ENCODE measurements around the gene PAX7.
A peak's percentile ranks its signal among the peaks of the same experiment; 100 is the strongest.
"Not testable (repeated sequence)": the region's sequence is repeated elsewhere in the genome, so short reads cannot be mapped to it uniquely, and the experiment has no call there.

Gene PAX7

DNA sequence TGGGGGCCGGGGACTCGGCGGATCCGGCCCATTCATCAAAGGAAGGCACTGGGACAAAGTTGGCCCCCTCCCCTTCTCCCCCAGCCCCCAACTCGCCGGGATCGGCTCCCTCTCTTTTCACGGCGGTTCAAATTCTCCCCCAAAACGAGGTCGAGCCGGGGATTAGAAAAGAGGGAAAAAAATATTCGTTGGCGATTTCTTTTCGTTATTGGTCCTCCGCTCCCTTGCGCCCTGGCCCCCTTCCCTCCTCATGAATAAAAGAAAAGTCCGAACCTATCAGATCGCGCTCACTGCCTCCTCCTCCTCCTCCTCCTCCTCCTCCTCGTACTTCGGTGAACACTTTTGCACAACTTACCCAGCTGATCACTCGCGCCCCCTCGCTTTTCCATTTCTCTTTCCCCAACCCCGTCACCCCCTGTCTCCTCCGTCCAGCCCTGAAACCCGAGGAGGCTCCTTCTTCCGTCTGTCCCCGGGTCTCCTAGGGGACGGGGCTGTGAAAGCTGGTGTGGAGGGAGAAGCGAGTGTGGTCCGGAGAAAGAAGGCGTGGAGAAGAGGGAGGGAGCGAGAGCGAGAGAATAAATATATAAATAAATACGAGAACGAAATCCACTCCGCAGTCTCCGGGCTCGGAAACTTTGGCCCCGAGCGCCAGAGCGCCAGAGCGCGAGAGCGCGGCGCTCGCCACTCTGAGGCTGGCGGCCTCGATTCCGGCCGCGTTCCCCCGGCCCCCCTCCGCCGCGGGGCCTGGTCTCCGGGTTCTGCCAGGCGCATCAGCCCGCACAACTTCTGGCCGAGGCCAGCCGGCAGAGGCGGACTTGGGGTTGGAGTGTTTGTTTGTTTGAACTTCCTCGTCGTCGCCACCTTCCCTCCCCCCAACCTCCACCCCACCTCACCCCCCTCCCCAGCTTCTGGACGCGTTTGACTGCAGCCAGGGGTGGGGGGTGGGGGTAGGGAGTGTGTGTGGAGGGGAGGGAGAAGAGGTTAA lies at the start of gene PAX7:
PAX7 (plus strand) TSS at position 336 of the 985 bp plus-strand sequence. CDS start 758 bp downstream, outside the sequence.
- no peak for DNase-seq (ENCODE audit: low read depth)
- no peak within 1 kb of the TSS for H3K4me3 ChIP-seq (ENCODE audit: low read depth, low read length)
- no peak for TF ChIP-seq CTCF (conservative IDR thresholded peaks at IDR 0.05; ENCODE audit: low read depth, low read length)

GRCh38 chr1:18581420-18581880 lies 49.2 kb upstream of the PAX7 start:
- DNase-seq (ENCODE audit: low read depth), result peak; percentile 28
- peak; percentile 82 for TF ChIP-seq CTCF (conservative IDR thresholded peaks at IDR 0.05; ENCODE audit: low read depth, low read length)
- no peak overlapping the region for H3K4me3 ChIP-seq (ENCODE audit: low read depth, low read length)

- no peak overlapping the region for H3K4me3 ChIP-seq (ENCODE audit: low read depth, low read length)
- DNase-seq (ENCODE audit: low read depth), result no peak
- TF ChIP-seq CTCF (conservative IDR thresholded peaks at IDR 0.05; ENCODE audit: low read depth, low read length), result no peak
These were observed 47.8 kb upstream of the PAX7 start for GRCh38 chr1:18582890-18583289.

GRCh38 chr1:18583326-18583941 lies 47.2 kb upstream of the PAX7 start:
- H3K4me3 ChIP-seq (ENCODE audit: low read depth, low read length), result no peak overlapping the region
- DNase-seq (ENCODE audit: low read depth), result no peak
- no peak for TF ChIP-seq CTCF (conservative IDR thresholded peaks at IDR 0.05; ENCODE audit: low read depth, low read length)

DNA sequence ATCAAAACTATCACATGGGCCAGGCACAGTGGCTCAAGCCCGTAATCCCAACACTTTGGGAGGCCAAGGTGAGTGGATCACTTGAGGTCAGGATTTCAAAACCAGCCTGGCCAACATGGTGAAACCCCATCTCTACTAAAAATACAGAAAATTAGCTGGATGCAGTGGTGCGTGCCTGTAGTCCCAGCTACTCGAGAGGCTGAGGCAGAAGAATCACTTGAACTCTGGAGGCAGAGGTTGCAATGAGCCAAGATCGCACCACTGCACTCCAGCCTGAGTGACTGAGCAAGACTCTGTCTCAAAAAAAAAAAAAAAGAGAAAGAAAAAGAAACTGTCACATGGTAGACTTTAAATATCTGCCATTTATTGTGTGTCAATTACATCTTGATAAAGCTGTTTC lies 44.6 kb upstream of the PAX7 start:
- H3K4me3 ChIP-seq (ENCODE audit: low read depth, low read length); DNase-seq (ENCODE audit: low read depth): not testable (repeated sequence)

GRCh38 chr1:18588093-18588492 lies 42.6 kb upstream of the PAX7 start:
- no peak for DNase-seq (ENCODE audit: low read depth)
- no peak for TF ChIP-seq CTCF (conservative IDR thresholded peaks at IDR 0.05; ENCODE audit: low read depth, low read length)
- H3K4me3 ChIP-seq (ENCODE audit: low read depth, low read length), result no peak overlapping the region

DNA sequence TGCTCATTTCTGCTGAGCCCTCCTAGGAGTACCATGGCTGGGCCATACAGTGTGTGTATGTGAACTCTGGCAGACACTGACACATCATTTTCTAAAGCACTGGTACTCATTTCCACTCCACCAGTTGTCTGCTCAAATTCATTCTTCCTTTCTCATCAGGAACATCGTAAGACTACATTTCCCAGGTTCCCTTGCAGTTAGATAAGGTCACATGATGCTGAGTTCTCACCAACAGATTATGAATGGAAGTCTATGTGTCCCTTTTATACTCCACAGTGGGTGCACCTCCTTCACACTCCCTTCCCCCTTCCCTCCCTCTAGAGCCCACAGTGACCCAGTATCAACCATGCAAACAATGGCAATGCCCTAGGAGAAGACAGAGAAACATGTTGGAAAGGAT lies 38.3 kb upstream of the PAX7 start:
- no peak for DNase-seq (ENCODE audit: low read depth)
- no peak for TF ChIP-seq CTCF (conservative IDR thresholded peaks at IDR 0.05; ENCODE audit: low read depth, low read length)
- no peak overlapping the region for H3K4me3 ChIP-seq (ENCODE audit: low read depth, low read length)

All from choroid plexus epithelial cell (primary cell).